HG03045 (cell line): ENCODE data around the gene ADGRL1.
"Not testable (repeated sequence)": the region's sequence is repeated elsewhere in the genome, so short reads cannot be mapped to it uniquely, and the experiment has no call there.

Experiments
- ATAC-seq: cut with Tn5 transposase; IDR thresholded peaks from one replicate; pipeline ENCODE4 v1.9.1; 2021; ENCODE audit warnings: mild to moderate bottlenecking, moderate library complexity; ENCODE audit not compliant: unreplicated experiment

The ADGRL1 gene

GRCh38 chr19:14195216-14195615 lies 10.8 kb downstream of the ADGRL1 start:
- not testable (repeated sequence) for ATAC-seq

- no peak for ATAC-seq
Measured at GRCh38 chr19:14189415-14189814, 16.6 kb downstream of the ADGRL1 start.

- ATAC-seq, result not testable (repeated sequence)
Measured at GRCh38 chr19:14188086-14188485, 17.9 kb downstream of the ADGRL1 start.

GRCh38 chr19:14187561-14187960 lies 18.4 kb downstream of the ADGRL1 start:
- no peak for ATAC-seq

GRCh38 chr19:14186684-14187083 lies 19.3 kb downstream of the ADGRL1 start:
- ATAC-seq, result not testable (repeated sequence)

- ATAC-seq, result not testable (repeated sequence)
Measured at GRCh38 chr19:14185691-14186090, 20.3 kb downstream of the ADGRL1 start.

- no peak for ATAC-seq
Measured at GRCh38 chr19:14185158-14185557, 20.8 kb downstream of the ADGRL1 start.

- no peak for ATAC-seq
Measured at GRCh38 chr19:14183741-14184350, 22.1 kb downstream of the ADGRL1 start.

- ATAC-seq, result no peak
Measured at GRCh38 chr19:14182476-14182875, 23.5 kb downstream of the ADGRL1 start.

GRCh38 chr19:14181906-14182305 lies 24.1 kb downstream of the ADGRL1 start:
- ATAC-seq, result no peak

GRCh38 chr19:14181199-14181598 lies 24.8 kb downstream of the ADGRL1 start:
- ATAC-seq, result not testable (repeated sequence)

- no peak for ATAC-seq
Measured at GRCh38 chr19:14177496-14178074, 28.4 kb downstream of the ADGRL1 start.

GRCh38 chr19:14175351-14175792 lies 30.6 kb downstream of the ADGRL1 start:
- no peak for ATAC-seq

- no peak for ATAC-seq
Measured at GRCh38 chr19:14174883-14175282, 31.1 kb downstream of the ADGRL1 start.

GRCh38 chr19:14168993-14169392 lies 37.0 kb downstream of the ADGRL1 start:
- ATAC-seq, result no peak

GRCh38 chr19:14168259-14168972 lies 37.6 kb downstream of the ADGRL1 start:
- ATAC-seq, result no peak

- no peak for ATAC-seq
Measured at GRCh38 chr19:14167576-14168138, 38.3 kb downstream of the ADGRL1 start.

GRCh38 chr19:14166999-14167575 lies 38.9 kb downstream of the ADGRL1 start:
- no peak for ATAC-seq

- ATAC-seq, result no peak
Measured at GRCh38 chr19:14165990-14166830, 39.8 kb downstream of the ADGRL1 start.

- ATAC-seq, result no peak
Measured at GRCh38 chr19:14164724-14165493, 41.1 kb downstream of the ADGRL1 start.
